Adrenal gland (tissue), 5 donors: ENCODE results near the gene LTA4H.

Source experiments
- CTCF ChIP-seq, 6 experiments: fragments of 450-650 bp in 4 of 6; fragments of 200-600 bp in 2 of 6; sonication (generic) in 1 of 6; IDR thresholded peaks; 1 replicate in 5 of 6; 2 replicates in 1 of 6; pipeline versions ENCODE4 v1.5.1 to v1.8.0; 2016 to 2021; ENCODE audit warnings: antibody characterized with exemption in 6 of 6, mild to moderate bottlenecking in 2 of 6, moderate library complexity in 1 of 6
- POLR2A ChIP-seq, 2 donors: fragments of 450-650 bp; IDR thresholded peaks; one replicate each; pipeline ENCODE4 v1.6.1; 2017; ENCODE audit warnings: antibody characterized with exemption in 2 of 2, mild to moderate bottlenecking in 2 of 2, moderate library complexity in 1 of 2
- donor health status: DM: no; HTN: no; CAD: no.

- TF ChIP-seq CTCF (IDR thresholded peaks at IDR 0.05) (no peak), POLR2A (IDR thresholded peaks at IDR 0.05) (no peak)
These were observed 57.6 kb downstream of the LTA4H start for GRCh38 chr12:95977764-95978305.
